HG03108 (cell line): ENCODE results near the gene DUSP22.
"Not testable (repeated sequence)": the region's sequence is repeated elsewhere in the genome, so short reads cannot be mapped to it uniquely, and the experiment has no call there.

ENCODE experiments used
- ATAC-seq: cut with Tn5 transposase; IDR thresholded peaks from one replicate; pipeline ENCODE4 v1.9.1; 2021; ENCODE audit warnings: moderate library complexity; ENCODE audit not compliant: unreplicated experiment

The DUSP22 gene

GRCh38 chr6:291697-292505 is at the start of gene DUSP22:
TSS of gene DUSP22 (plus strand) at chr6:292487. CDS start at chr6:292540, 53 bp downstream.
- peak; percentile 32 for ATAC-seq

GRCh38 chr6:246352-246751 is 45.9 kb upstream of the DUSP22 start:
- no peak for ATAC-seq

- no peak for ATAC-seq
Observed at GRCh38 chr6:247351-247750, 44.9 kb upstream of the DUSP22 start.

GRCh38 chr6:248046-248445 is 44.2 kb upstream of the DUSP22 start:
- ATAC-seq, result not testable (repeated sequence)

- ATAC-seq, result no peak
Observed at GRCh38 chr6:250676-251075, 41.6 kb upstream of the DUSP22 start.

GRCh38 chr6:251920-252319 is 40.4 kb upstream of the DUSP22 start:
- no peak for ATAC-seq

- no peak for ATAC-seq
Observed at GRCh38 chr6:252775-253535, 39.3 kb upstream of the DUSP22 start.

GRCh38 chr6:254016-254415 is 38.3 kb upstream of the DUSP22 start:
- ATAC-seq, result no peak

- ATAC-seq, result no peak
Observed at GRCh38 chr6:255041-255750, 37.1 kb upstream of the DUSP22 start.

- ATAC-seq, result no peak
Observed at GRCh38 chr6:255751-256083, 36.6 kb upstream of the DUSP22 start.

- ATAC-seq, result no peak
Observed at GRCh38 chr6:256169-256568, 36.1 kb upstream of the DUSP22 start.

GRCh38 chr6:257031-257725 is 35.1 kb upstream of the DUSP22 start:
- ATAC-seq, result no peak

- ATAC-seq, result no peak
Observed at GRCh38 chr6:257774-258173, 34.5 kb upstream of the DUSP22 start.

- no peak for ATAC-seq
Observed at GRCh38 chr6:259316-259715, 33.0 kb upstream of the DUSP22 start.

GRCh38 chr6:259901-260508 is 32.3 kb upstream of the DUSP22 start:
- ATAC-seq, result peak; percentile 79

GRCh38 chr6:264626-265025 is 27.7 kb upstream of the DUSP22 start:
- no peak for ATAC-seq

GRCh38 chr6:268394-268935 is 23.8 kb upstream of the DUSP22 start:
- ATAC-seq, result no peak

- no peak for ATAC-seq
Observed at GRCh38 chr6:273551-274058, 18.7 kb upstream of the DUSP22 start.

- ATAC-seq, result no peak
Observed at GRCh38 chr6:277746-278145, 14.5 kb upstream of the DUSP22 start.

- ATAC-seq, result no peak
Observed at GRCh38 chr6:278494-278893, 13.8 kb upstream of the DUSP22 start.
